ENCODE measurements around the gene AKAP6.

Gene AKAP6

GRCh38 chr14:32607399-32607798, 278.3 kb downstream of the AKAP6 start:
- no peak overlapping the region for H3K4me3 ChIP-seq (ENCODE audit: low read depth, low read length)
- TF ChIP-seq CTCF (IDR thresholded peaks at IDR 0.05; ENCODE audit: low read depth, low read length), result no peak

GRCh38 chr14:32608857-32609256, 279.8 kb downstream of the AKAP6 start:
- H3K4me3 ChIP-seq (ENCODE audit: low read depth, low read length), result no peak overlapping the region
- no peak for TF ChIP-seq CTCF (IDR thresholded peaks at IDR 0.05; ENCODE audit: low read depth, low read length)

GRCh38 chr14:32609388-32609787, 280.3 kb downstream of the AKAP6 start:
- TF ChIP-seq CTCF (IDR thresholded peaks at IDR 0.05; ENCODE audit: low read depth, low read length), result no peak
- no peak overlapping the region for H3K4me3 ChIP-seq (ENCODE audit: low read depth, low read length)

- TF ChIP-seq CTCF (IDR thresholded peaks at IDR 0.05; ENCODE audit: low read depth, low read length), result no peak
- no peak overlapping the region for H3K4me3 ChIP-seq (ENCODE audit: low read depth, low read length)
Observed at GRCh38 chr14:32611752-32612151, 282.7 kb downstream of the AKAP6 start.

- TF ChIP-seq CTCF (IDR thresholded peaks at IDR 0.05; ENCODE audit: low read depth, low read length), result no peak
Observed at GRCh38 chr14:32618991-32619390, 289.9 kb downstream of the AKAP6 start.

GRCh38 chr14:32620303-32620702, 291.2 kb downstream of the AKAP6 start:
- no peak for TF ChIP-seq CTCF (IDR thresholded peaks at IDR 0.05; ENCODE audit: low read depth, low read length)
- H3K4me3 ChIP-seq (ENCODE audit: low read depth, low read length), result no peak overlapping the region

More at GRCh38 chr14:32618991-32619390, 289.9 kb downstream of the AKAP6 start:
- H3K4me3 ChIP-seq (ENCODE audit: low read depth, low read length), result no peak overlapping the region

GRCh38 chr14:32620724-32621123, 291.6 kb downstream of the AKAP6 start:
- H3K4me3 ChIP-seq (ENCODE audit: low read depth, low read length), result no peak overlapping the region
- no peak for TF ChIP-seq CTCF (IDR thresholded peaks at IDR 0.05; ENCODE audit: low read depth, low read length)
